Kidney epithelial cell (primary cell): ENCODE measurements around the gene DENND1A. TPM values are rescaled to one million over a fixed set of nuclear protein-coding genes. Genes with fewer than 3 reads are reported as not detected.

Experiments
- DNase-seq: peaks from one replicate; pipeline ENCODE4 v3.0.0-alpha.2; 2010; ENCODE audit warnings: low read depth
- H3K27me3 ChIP-seq: 2 replicates; pipeline ENCODE4 v1.6.0; 2011; ENCODE audit warnings: low read length; ENCODE audit not compliant: control insufficient read depth, insufficient read depth
- H3K36me3 ChIP-seq: 2 replicates; pipeline ENCODE4 v1.5.1; 2011; ENCODE audit warnings: low read length; ENCODE audit not compliant: control insufficient read depth, insufficient read depth
- H3K4me3 ChIP-seq: 2 replicates; pipeline ENCODE4 v1.5.1; 2011; ENCODE audit warnings: low read depth, mild to moderate bottlenecking, control low read depth, low read length
- total RNA-seq: library from RNA; depleted of rRNA; stranded (reverse); fragments of >200 nt; gene quantifications from 2 replicates; pipeline ENCODE4 v1.2.3, GENCODE V29; 2015
- TF ChIP-seq, protein P1 (sequence below): IDR thresholded peaks from 2 replicates; pipeline ENCODE4 v1.5.1; 2011; ENCODE audit warnings: mild to moderate bottlenecking, moderate library complexity, low read length, control low read depth, inconsistent platforms; ENCODE audit not compliant: insufficient read depth, poor library complexity, severe bottlenecking

DENND1A gene
- total RNA-seq, 1 donor from 2014 or later: 14.5 TPM

DNA sequence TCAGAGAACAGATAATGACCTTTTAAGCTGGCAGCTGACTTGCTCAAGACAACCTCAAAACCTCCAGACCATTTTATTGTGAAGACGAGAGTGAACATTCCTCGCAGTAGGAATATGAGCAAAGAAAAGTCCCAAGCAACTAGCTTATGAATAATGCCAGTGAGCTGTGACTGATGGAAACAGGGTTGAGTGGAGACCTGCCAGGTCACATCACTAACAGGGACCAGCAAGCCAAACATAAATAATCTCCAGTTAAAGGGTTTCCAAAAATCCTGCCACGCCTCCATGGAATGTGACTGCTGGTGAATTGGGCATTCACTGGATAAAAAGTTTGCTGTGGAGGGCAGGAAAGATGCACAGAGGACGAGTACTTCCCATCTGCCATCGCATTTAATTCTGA lies 388.5 kb downstream of the DENND1A start:
- TF ChIP-seq, protein P1, sequence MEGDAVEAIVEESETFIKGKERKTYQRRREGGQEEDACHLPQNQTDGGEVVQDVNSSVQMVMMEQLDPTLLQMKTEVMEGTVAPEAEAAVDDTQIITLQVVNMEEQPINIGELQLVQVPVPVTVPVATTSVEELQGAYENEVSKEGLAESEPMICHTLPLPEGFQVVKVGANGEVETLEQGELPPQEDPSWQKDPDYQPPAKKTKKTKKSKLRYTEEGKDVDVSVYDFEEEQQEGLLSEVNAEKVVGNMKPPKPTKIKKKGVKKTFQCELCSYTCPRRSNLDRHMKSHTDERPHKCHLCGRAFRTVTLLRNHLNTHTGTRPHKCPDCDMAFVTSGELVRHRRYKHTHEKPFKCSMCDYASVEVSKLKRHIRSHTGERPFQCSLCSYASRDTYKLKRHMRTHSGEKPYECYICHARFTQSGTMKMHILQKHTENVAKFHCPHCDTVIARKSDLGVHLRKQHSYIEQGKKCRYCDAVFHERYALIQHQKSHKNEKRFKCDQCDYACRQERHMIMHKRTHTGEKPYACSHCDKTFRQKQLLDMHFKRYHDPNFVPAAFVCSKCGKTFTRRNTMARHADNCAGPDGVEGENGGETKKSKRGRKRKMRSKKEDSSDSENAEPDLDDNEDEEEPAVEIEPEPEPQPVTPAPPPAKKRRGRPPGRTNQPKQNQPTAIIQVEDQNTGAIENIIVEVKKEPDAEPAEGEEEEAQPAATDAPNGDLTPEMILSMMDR: no peak
- H3K27me3 ChIP-seq: no peaks in the 10 kb centered on the region
- no peak for DNase-seq
- no peak overlapping the region for H3K4me3 ChIP-seq
- no peaks in the 10 kb centered on the region for H3K36me3 ChIP-seq

GRCh38 chr9:123540457-123540856 lies 389.5 kb downstream of the DENND1A start:
- Histone ChIP-seq H3K4me3 (no peak overlapping the region), H3K36me3 (no peaks in the 10 kb centered on the region), H3K27me3 (no peaks in the 10 kb centered on the region)
- DNase-seq: no peak
- TF ChIP-seq, protein P1: no peak

GRCh38 chr9:123537809-123538208 lies 392.1 kb downstream of the DENND1A start:
- TF ChIP-seq, protein P1: no peak
- Histone ChIP-seq H3K4me3 (no peak overlapping the region), H3K36me3 (no peaks in the 10 kb centered on the region), H3K27me3 (no peaks in the 10 kb centered on the region)
- no peak for DNase-seq

GRCh38 chr9:123536455-123536868 lies 393.5 kb downstream of the DENND1A start:
- no peak overlapping the region for H3K4me3 ChIP-seq
- TF ChIP-seq, protein P1: no peak
- no peaks in the 10 kb centered on the region for H3K27me3 ChIP-seq
- no peak for DNase-seq
- no peaks in the 10 kb centered on the region for H3K36me3 ChIP-seq

DNA sequence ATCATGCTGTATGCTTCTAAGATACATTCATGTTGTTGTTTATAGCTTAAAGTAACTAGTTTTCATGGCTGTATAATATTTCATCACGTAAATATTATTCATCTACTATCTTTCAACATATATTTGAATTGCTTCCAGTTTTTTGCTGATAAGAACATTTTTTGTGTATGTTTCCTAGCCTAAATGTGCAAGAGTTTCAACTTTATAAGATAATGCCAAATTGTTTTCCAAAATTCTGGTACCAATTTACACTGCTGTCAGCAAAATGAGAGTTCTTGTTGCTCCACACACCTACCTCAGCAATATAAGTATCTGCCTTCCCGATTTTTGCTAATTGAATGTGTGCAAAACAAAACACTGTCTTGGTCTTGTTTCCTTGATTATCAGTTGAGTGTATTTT lies 395.6 kb downstream of the DENND1A start:
- TF ChIP-seq, protein P1: no peak
- DNase-seq: no peak
- Histone ChIP-seq H3K27me3 (no peaks in the 10 kb centered on the region), H3K4me3 (no peak overlapping the region), H3K36me3 (no peaks in the 10 kb centered on the region)

- Histone ChIP-seq H3K36me3 (no peaks in the 10 kb centered on the region), H3K27me3 (no peaks in the 10 kb centered on the region), H3K4me3 (no peak overlapping the region)
- DNase-seq: no peak
- TF ChIP-seq, protein P1: no peak
Observed at GRCh38 chr9:123530244-123530643, 399.7 kb downstream of the DENND1A start.
